ENCODE data around the gene FCRLA.

FCRLA gene

GRCh38 chr1:161735837-161736236 is 28.8 kb downstream of the FCRLA start:
- DNase-seq, result no peak

GRCh38 chr1:161736335-161736969 is 29.4 kb downstream of the FCRLA start:
- no peak for DNase-seq

- no peak for DNase-seq
These were observed 30.6 kb downstream of the FCRLA start for GRCh38 chr1:161737625-161738024.

GRCh38 chr1:161738627-161739287 is 31.7 kb downstream of the FCRLA start:
- DNase-seq, result no peak

- no peak for DNase-seq
These were observed 33.0 kb downstream of the FCRLA start for GRCh38 chr1:161739865-161740566.

DNA sequence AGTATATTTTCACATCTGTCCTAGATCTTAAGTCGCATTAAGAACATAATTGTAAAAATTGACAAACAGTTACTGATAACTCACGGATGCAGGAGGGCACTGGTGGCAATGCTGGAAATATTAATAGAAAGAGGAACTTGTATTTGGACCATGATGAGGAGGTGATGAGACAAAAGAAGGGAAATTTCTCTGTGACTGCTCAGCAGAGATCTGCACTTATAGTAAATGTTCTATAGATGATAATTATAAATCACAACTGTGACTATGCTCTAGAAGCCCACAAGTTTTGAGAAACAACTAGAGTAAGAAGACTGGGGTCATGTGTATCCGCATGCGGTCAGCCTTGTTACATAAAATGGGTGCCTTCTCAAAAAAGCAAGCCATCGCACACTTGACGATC is 33.9 kb downstream of the FCRLA start:
- no peak for DNase-seq

GRCh38 chr1:161743231-161743630 is 36.2 kb downstream of the FCRLA start:
- no peak for DNase-seq

GRCh38 chr1:161747801-161748200 is 40.8 kb downstream of the FCRLA start:
- DNase-seq, result no peak

GRCh38 chr1:161749509-161750407 is 42.7 kb downstream of the FCRLA start, which contains the start of gene DUSP12:
DUSP12 (plus strand) TSS chr1:161749786; CDS start chr1:161749802, 16 bp downstream.
- peak; percentile 96 for DNase-seq

DNA sequence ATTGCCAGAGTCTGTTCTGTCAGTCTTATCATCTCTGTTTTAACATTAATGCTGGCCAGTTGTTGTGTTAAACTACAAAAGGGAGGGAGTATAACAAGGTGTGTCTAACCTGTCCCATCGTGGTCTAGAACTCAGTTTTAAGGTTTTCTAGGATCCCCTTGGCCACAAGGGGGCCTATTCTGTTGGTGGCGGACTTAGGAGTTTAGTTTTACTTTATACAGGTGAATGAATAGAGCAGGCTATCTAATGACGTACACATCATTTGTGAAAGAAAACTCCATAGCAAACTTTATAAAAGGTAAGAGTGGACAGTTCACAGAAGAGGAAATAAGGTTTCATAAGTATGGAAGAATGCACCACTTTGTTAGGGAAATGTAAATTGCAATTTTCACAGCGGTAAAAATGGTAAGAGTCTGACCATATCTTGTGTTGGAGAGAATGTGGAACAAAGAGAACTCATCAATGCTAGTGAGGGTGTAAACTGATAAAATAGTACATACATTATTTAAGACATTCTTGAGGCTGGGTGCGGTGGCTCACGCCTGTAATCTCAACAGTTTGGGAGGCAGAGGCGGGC is 56.6 kb downstream of the FCRLA start:
- DNase-seq, result no peak
